Limb (tissue), 2 donors: ENCODE measurements around the gene AMOT.
"Not testable (repeated sequence)": the region's sequence is repeated elsewhere in the genome, so short reads cannot be mapped to it uniquely, and the experiment has no call there.

Experiments
- DNase-seq, 2 donors: peaks; one replicate each; pipeline ENCODE4 v3.0.0-alpha.2; 2016; ENCODE audit errors: extremely low spot score in 2 of 2

AMOT gene, protein sequence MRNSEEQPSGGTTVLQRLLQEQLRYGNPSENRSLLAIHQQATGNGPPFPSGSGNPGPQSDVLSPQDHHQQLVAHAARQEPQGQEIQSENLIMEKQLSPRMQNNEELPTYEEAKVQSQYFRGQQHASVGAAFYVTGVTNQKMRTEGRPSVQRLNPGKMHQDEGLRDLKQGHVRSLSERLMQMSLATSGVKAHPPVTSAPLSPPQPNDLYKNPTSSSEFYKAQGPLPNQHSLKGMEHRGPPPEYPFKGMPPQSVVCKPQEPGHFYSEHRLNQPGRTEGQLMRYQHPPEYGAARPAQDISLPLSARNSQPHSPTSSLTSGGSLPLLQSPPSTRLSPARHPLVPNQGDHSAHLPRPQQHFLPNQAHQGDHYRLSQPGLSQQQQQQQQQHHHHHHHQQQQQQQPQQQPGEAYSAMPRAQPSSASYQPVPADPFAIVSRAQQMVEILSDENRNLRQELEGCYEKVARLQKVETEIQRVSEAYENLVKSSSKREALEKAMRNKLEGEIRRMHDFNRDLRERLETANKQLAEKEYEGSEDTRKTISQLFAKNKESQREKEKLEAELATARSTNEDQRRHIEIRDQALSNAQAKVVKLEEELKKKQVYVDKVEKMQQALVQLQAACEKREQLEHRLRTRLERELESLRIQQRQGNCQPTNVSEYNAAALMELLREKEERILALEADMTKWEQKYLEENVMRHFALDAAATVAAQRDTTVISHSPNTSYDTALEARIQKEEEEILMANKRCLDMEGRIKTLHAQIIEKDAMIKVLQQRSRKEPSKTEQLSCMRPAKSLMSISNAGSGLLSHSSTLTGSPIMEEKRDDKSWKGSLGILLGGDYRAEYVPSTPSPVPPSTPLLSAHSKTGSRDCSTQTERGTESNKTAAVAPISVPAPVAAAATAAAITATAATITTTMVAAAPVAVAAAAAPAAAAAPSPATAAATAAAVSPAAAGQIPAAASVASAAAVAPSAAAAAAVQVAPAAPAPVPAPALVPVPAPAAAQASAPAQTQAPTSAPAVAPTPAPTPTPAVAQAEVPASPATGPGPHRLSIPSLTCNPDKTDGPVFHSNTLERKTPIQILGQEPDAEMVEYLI

DNA sequence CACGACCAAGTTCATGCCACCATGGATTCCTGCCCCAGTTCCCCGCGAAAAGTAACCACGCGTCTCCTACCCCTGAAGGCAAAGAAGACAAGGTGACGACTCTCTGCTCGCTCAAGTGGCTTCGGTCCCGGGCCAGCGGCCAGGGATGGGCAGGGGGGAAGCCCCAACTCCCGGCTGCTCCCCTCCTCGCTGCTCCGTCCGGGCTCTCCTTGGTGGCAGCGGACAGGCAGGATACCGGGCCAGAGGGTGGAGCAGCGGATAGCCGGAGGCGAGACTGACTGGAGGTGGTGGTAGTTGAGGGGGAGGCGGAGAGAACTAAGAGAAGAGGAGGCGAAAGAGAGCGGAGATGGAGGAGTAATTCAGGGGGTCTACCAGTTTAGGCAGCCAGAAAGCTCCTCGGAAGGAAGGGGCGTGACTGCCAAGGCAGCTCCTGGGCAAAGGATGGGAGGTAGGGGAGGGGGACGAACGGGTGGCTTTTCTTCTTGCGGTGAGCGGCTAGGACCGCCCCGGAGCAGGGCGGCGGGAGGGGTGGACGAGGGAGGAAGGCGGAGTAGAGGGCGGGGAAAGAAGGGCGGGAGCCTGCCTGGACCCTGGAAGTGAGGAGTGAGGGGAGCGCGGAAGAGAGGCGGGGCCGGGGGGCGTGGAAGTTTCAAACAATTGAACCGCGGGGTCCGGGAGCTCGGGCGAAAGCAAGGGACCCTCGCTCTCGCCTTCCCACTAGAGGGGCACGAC is at the start of gene AMOT:
TSS of gene AMOT (minus strand) at position 450 of the 732 bp plus-strand sequence. CDS start 17,705 bp downstream, outside the sequence.
- DNase-seq, result peak; percentile 82 to 89

DNA sequence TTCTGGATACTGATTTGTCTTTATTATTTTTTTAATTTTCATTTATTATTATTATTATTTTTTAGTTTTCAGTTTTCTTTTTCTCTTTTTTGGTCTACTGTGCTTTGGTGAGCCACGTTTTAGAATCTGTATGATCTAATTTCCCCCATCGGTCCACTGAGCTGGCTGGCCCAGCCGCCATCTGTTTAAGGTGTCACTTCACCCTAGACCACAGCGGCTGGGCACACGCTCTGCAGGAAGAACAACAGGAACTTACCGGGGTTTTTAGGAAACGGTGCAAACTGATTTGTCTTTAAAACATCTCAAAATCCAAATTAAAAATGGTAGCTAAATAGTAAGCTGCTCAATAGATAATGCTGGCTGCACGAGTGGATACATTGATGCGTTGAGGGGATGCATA is 48.8 kb upstream of the AMOT start:
- DNase-seq, result no peak

DNA sequence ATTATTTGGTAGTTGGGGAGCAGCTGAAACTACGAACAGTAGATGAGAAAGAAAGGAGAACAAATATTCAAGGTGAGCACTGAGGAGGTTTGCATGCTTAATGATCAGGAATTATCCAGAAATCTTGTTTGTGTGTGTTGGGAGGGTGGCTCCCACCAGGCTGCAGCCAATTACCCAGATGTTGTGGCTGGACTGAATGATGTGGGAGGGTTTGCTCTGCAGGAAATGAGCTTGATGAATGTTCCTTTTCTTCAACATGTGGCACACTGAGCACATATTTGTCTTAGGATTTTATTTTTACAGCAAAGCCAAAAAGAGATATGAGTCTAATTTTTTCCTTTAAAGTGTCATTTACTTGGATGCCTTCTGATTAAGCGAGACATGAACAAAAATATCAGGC is 48.3 kb upstream of the AMOT start:
- no peak for DNase-seq

DNA sequence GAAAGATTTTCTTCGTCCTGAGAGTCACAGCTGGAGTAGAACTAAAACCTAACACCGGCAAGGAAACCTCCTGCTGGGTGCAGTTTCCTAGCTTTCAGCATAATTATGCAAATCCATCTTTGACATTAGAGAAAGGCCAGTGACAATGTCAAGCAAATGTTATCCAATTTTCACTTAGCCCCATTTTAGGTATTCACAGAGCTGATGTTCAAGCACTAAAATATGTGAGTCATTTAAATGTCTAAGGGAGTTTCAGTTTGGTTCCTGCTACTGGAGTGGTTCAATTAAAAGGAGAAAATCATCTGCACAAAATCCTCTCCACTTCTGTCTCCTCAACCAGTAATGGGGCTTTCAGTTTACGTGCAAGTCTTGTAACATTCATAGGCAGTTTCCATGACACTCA is 37.1 kb upstream of the AMOT start:
- DNase-seq, result no peak

DNA sequence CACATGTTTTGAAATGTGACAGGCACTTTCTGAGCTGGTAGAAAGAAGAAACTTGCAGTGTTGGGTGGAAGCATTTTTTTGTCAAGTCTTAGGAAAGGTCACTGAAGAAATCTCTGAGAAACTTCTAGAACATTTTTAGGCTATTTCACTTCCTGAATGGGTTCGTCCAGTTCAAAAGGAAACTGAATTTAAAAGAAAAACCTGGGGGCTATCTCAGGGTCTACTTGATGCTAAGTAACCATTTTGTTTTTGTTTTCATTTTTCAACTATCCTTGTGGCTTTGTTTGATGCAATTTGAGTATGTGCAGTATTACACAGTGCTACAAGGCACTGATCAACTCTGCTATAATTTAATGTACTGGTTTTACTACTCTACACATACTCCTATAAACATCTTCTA is 34.0 kb upstream of the AMOT start:
- DNase-seq, result no peak

DNA sequence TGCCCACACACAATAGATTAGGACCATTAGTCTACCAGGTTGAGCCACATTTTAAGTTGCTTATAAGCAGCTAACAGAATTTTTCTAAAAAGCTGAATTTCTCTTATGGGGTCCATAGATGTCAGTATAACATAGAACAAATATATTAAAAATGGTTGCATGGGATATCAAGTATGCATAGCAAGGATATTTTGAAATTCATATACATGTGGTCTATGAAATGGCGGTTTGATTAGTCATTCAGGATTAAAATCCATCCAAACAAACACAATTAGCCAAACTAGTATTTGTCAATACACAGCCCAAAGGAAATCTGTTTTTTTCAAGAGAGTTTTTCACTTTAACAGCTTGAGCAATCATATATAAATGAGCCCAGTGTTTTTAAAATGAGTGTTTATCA is 33.5 kb upstream of the AMOT start:
- no peak for DNase-seq

DNA sequence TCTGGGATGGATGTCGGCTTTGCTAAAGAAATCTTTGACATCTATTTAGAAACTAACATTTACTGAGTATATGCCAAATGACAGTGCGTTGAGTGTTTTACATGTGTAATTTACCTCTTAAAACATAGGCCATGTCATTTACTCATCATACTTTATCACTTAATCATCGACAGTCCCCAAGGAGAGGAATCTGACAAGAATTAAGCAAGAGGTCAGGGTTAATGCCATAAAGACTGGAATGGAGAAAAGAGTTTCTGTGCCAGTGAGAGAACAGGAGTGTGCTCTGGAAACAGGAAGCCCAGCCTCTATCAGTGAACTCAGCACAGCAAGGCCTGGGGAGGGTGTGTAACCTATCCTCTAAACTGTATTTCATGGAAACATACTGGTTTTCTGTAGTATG is 28.0 kb upstream of the AMOT start:
- no peak for DNase-seq

DNA sequence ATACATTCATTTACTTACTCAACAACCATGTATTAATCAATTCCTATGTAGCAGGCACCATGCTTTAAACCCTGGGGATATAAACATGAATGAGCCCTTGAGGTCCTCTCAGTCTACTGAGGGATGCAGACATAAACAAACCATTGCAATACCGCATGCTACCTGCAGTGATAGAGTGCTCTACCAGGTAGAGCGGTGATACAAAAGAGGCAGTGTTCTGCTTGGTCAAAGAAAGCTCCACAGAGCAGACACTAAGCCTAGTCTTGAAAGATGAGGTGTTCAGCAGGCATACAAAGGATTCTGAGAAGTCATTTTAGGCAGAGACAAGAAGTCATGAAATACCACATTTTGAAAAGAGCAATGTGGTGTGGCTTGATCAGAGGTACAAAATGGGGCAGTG is 26.9 kb upstream of the AMOT start:
- no peak for DNase-seq

DNA sequence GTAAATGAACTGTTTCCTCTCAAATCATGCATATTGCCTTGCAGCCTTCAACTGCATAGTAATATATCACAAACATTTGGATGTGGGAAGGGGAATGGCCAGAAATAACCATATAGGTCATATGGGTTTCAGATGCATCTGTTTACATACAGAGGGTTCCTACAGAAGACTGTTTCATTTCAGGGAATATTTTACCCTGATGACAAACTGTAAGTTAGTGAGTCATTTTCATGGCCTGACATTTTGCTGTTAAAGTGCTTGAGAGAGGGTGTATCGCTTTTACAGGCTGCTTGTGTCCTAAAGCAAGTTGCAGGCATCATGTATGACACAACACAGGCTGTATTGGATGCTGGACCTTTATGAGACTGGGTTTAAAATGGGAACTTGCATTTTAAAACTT is 25.5 kb upstream of the AMOT start:
- DNase-seq, result no peak

DNA sequence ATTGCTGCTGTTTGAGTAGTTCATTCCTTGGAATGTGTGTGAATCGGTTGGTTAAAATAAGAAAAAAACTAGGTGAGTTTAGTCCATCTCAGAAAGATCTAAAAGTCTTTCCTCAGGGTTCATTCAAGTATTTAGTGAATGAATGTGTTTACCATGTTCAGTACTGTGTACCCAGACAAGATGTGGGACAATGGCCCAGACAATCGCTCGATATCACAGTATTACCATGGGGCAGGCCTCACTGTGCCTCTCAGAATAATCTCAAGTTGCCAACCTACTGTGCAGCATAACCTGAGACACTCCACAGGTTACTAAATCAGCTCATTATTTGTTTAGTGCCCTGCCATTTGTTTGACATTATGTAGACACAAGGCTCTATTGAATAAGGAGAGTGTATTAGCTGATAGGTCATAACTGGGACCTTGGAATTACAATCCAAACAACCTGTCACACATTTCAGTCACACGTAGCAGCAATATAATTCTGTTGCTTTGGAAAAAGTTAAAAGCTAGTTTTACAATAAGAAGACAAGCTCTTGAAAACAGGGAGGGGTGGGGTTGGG is 24.9 kb upstream of the AMOT start:
- DNase-seq, result no peak

DNA sequence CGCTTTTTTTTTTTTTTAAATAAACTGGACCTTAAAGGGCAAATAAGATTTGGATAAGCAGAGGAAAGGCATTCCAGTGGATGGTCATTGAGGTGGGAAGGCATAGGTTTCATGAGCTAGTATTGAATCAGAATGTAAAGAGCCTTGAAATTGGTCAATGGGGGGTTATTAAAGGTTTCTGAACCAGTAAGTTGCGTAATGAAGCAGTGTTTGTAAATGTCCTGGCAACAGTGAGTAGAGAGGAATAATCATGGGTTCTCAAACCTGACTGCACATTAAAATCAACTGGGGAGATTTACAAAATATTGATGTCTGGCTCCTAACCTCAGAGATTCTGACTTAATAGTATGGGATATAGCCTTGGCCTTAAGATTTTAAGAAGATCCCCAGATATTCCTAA is 23.2 kb upstream of the AMOT start:
- DNase-seq, result no peak

DNA sequence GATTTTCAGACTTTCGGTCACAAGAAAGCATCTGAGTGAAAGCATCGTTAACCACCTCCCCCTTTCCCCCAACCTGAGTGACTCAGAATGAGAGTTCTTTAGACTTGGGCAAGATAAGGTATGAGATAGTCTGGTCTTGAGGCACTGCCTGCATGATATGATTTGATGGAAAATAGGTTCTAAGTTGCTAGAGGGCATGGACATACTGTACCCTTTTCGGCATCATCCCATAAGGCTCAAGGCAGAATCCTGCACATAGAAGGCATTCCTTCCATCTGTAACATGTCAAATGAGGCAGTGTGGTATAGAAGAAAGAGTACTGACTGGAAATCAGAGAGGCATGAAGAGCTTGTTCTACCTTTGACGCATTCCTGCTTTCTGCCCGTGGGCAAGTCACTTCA is 16.8 kb upstream of the AMOT start:
- no peak for DNase-seq

DNA sequence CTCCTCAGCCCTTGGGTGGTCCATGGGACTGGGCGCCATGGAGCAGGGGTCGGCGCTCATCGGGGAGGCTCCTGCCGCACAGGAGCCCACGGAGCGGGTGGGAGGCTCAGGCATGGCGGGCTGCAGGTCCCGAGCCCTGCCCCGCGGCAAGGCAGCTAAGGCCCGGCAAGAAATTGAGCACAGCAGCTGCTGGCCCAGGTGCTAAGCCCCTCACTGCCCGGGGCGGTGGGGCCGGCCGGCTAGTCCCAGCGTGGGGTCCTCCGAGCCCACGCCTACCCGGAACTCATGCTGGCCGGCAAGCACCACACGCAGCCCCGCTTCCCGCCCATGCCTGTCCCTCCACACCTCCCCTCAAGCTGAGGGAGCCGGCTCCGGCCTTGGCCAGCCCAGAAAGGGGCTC is 14.3 kb upstream of the AMOT start:
- DNase-seq, result not testable (repeated sequence)

DNA sequence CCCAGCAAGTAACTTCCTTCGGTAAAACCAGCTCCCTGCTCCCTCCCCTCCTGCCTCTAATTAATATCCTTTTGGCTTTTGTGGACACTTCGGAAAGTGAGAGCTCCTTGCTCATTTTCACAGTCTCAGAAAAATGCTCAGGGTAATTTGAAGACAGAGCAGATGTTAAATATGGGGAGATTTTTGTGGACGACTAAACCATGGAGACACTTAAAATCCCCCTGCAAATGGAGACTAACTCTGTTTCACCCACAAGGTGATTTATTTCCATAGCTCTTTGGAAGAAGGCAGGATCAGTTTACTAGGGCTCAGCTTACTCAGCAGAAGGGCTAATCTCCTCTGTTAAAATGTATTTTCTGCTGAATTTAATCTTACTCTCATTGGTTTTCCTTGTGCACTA is 12.2 kb upstream of the AMOT start:
- DNase-seq, result no peak

DNA sequence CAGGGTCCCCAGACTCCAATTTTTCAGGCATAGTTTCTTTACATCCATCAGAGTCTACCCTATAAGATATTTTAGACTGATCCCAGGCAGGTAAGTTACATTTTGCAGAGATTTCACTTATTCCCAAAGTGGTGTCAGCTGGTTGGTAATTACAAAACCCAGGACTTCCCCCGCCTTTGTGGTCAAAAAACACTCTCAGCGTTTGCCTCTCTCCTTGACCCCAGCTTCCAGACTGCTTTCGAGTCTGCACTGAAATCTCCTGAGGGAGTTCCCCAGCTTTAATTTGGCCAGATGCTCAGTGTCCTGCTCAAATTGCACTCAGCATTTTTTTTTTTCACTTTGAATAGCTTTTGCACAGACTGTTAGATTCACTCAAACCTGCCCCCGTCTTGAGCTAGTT is 11.2 kb upstream of the AMOT start:
- DNase-seq, result peak in 1 of 2 donors; percentile 27

DNA sequence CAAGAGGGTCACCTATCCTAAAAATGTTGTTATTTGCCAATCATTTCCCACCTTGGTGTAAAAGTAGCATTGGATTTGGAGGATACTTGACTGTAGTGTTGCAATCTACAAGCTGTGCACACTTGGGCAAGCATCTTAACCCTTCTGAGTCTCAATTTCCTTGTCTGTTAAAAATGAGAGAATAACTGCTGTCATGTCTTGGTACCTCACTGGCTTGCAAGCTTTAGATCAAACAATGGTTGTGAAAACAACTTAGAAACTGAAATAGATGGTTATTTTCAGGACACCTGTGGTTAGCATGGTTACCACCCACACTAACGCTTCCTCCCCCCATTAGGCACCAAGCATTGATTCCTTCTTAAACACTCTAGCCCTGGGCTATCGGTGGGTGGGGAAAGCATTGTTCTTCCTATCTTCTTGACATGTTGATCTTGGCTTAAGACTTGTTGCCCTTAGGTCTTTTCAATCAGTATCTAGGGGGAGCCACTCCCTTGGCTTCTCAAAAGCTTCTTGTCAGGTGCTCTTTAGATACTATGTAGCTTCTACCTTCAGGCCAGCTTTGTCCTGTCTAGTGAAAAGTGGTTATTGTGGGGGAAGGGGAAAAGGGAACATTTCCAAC is 10.6 kb upstream of the AMOT start:
- no peak for DNase-seq

DNA sequence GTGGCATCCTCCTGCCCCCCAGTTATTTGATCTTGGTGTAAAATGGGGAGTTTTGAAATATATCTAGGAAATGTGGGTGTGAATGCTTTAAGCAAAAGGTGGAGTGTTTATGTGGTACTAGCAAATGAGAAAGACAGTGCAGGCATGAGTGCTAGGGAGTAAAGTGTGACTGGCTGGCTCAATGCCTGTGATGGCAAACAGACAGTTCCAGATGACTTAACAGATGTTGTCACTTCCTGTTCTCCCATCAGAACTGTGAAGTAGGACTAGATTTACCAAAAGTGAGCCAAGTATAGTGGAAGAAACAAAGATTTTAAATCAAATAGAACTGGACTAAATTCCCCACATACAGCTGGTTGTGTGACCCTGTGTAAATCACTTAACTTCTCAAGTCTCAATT is 8.4 kb upstream of the AMOT start:
- no peak for DNase-seq

DNA sequence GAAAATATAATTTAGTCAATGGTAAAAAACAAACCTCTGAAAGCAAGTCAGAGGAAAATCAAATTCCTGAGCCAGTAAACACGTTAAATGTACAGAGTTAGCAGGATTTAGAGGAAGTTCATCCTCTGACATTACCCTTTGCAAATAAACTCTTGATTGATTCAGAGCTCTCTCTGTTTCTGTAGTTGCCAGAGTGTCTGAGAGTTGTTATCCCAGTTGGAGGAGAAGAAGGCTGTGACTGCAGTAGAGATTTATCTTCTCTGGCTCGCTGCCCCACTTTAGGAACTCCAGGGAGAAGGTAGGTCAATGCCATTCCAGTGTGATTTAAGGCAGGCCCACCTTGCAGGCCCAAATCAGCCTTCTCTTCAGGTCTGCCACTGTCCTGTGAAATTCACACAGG is 6.2 kb upstream of the AMOT start:
- no peak for DNase-seq

DNA sequence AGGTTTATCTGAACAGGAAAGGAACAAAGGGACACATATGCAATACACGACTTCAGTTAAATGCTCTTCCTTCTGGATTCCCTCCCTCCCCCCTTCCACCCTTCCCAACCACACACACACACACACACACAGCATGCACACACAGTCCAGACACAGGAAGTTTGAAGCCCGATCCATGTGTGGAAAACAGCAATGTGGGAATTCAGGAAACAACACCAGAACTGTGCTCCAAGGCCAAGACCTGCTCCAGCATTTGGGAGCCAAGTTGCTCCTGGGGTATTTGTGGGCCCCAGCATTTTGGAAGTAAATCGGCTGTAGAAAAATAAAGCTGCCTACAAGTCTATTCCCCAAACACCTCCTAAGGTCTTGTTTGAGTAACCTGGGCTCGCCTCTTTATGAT is 5.6 kb upstream of the AMOT start:
- DNase-seq, result peak; percentile 50 to 59

DNA sequence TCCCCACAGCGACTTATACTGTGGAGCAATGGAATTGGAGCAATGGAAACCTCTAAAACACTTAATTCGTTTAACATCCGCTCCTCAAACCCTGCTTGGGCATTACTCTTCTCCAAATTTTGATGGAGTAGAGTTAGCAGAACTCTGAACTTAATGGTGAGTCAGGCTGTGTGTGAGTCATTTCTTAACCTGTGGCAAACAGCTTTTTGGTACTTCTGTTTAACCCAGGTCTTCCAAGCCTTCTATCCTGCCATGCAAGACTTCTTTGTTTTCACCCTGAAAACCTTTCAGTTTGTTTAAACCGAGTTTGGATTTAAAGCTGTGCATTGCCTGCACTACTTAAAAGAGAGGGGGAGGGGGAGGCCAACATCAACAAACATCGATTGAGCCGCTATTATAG is 3.6 kb upstream of the AMOT start:
- no peak for DNase-seq

DNA sequence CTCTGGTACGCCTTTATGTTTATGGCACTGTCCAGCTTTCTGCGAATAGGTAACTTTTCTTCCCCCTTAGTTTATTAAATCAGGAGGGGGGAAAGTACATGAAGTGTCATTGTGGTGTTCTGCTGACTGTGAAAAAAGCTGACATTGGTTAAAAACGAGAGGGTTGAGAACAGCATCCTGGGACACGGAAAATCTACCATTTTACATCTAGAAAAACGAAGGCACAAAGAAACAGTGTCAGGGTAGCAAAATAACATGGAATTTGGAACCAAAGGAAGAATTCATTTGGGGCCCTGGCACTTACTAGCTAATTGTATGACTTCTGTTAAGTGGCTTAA is 1.2 kb upstream of the AMOT start:
- DNase-seq, result no peak
